Stimulated activated CD8-positive, alpha-beta memory T cell treated with anti-CD3 and anti-CD28 coated beads, Interleukin-12 subunit alpha, Interleukin-12 subunit beta, amount 100 ng/mL, for 4 hours (primary cell): Measurements from ENCODE around the gene SMYD3.

ENCODE experiments used
- DNase-seq: peaks from one replicate; pipeline ENCODE4 v3.0.0-alpha.2; 2020; ENCODE audit warnings: low read depth

The SMYD3 gene

GRCh38 chr1:246304484-246305259 lies 202.4 kb downstream of the SMYD3 start:
- no peak for DNase-seq

GRCh38 chr1:246302711-246303317 lies 204.3 kb downstream of the SMYD3 start:
- no peak for DNase-seq

GRCh38 chr1:246302251-246302625 lies 204.8 kb downstream of the SMYD3 start:
- no peak for DNase-seq

- no peak for DNase-seq
Observed at GRCh38 chr1:246301553-246302250, 205.4 kb downstream of the SMYD3 start.

- no peak for DNase-seq
Observed at GRCh38 chr1:246300626-246301549, 206.2 kb downstream of the SMYD3 start.

- no peak for DNase-seq
Observed at GRCh38 chr1:246297279-246298265, 209.5 kb downstream of the SMYD3 start.

- DNase-seq: no peak
Observed at GRCh38 chr1:246295968-246296367, 211.1 kb downstream of the SMYD3 start.

GRCh38 chr1:246295340-246295739 lies 211.7 kb downstream of the SMYD3 start:
- no peak for DNase-seq

- no peak for DNase-seq
Observed at GRCh38 chr1:246294263-246294662, 212.8 kb downstream of the SMYD3 start.

GRCh38 chr1:246293366-246294121 lies 213.5 kb downstream of the SMYD3 start:
- no peak for DNase-seq

- DNase-seq: no peak
Observed at GRCh38 chr1:246292571-246292970, 214.5 kb downstream of the SMYD3 start.

- DNase-seq: no peak
Observed at GRCh38 chr1:246291127-246291526, 216.0 kb downstream of the SMYD3 start.

- DNase-seq: no peak
Observed at GRCh38 chr1:246283771-246284410, 223.2 kb downstream of the SMYD3 start.

GRCh38 chr1:246281639-246282038 lies 225.4 kb downstream of the SMYD3 start:
- no peak for DNase-seq

GRCh38 chr1:246281195-246281594 lies 225.9 kb downstream of the SMYD3 start:
- no peak for DNase-seq

- DNase-seq: no peak
Observed at GRCh38 chr1:246280551-246280950, 226.5 kb downstream of the SMYD3 start.

GRCh38 chr1:246279402-246279801 lies 227.7 kb downstream of the SMYD3 start:
- no peak for DNase-seq

- no peak for DNase-seq
Observed at GRCh38 chr1:246278371-246278770, 228.7 kb downstream of the SMYD3 start.

- no peak for DNase-seq
Observed at GRCh38 chr1:246275036-246275435, 232.0 kb downstream of the SMYD3 start.

- DNase-seq: no peak
Observed at GRCh38 chr1:246274186-246274585, 232.9 kb downstream of the SMYD3 start.
